Stimulated activated CD4-positive, alpha-beta T cell treated with anti-CD3 and anti-CD28 coated beads, TNF-alpha, amount 100 ng/mL, for 4 hours (primary cell): Measurements from ENCODE around the gene ZHX3.
A peak's percentile ranks its signal among the peaks of the same experiment; 100 is the strongest.

Source experiments
- DNase-seq, 3 experiments: peaks; one replicate each; pipeline ENCODE4 v3.0.0-alpha.2; 2020; ENCODE audit warnings: low read depth in 3 of 3

The ZHX3 gene

DNA sequence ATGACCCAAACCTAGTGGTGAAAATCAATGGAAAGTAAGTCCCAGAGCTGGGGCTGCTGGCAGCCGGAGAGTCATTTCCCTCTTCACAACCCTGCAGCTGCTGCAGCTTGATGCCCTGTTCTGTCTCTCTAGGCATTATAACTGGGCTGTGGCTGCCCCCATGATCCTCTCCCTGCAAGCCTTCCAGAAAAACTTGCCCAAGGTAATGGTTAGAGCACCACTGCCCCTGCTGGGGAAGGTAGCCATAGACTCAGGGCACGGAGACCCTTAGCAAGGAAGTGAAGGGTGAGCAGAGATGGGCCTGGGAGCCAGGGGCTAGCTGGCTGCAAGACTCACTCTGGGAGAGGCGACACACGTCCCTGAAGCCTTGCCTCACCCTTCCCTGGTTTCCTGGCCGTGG lies 35.1 kb upstream of the ZHX3 start:
- no peak for DNase-seq

DNA sequence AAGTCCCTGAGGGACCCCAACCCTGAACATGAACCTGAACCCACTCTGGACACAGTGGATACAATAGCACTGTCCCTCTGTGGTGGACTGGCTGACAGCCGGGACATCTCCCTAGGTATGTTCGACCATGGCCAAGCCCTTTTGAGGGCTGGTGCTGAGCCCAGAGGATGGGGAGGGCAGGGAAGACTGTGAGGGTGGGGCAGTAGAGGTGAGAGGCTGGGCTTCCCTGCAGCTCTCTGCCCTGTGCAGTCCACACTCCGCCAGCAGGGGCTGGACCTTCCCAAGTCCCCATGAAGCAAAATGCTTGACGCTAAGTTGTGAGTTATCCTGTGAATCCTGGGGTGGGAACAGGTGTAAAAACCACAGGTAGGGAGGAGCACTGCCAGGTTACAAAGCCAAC lies 34.6 kb upstream of the ZHX3 start:
- no peak for DNase-seq

- no peak for DNase-seq
Measured at GRCh38 chr20:41350408-41350962, 33.0 kb upstream of the ZHX3 start.

DNA sequence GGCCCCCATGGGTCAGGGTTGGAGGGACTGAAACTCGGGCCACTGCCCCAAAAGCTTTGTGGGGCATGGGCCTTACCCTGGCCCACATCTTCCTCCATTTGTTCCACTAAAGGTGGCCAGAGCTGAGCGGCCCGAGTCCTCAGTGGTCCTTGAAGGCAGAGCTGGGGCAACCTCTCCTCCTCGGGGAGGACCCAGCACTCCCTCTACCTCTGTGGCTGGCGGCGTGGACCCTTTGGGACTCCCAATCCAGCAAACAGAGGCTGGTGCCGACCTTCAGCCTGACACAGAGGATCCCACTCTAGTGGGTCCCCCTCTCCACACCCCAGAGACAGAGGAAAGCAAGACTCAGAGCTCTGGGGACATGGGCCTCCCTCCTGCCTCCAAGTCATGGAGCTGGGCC lies 32.4 kb upstream of the ZHX3 start:
- no peak for DNase-seq

- no peak for DNase-seq
Measured at GRCh38 chr20:41349266-41349665, 31.7 kb upstream of the ZHX3 start.

DNA sequence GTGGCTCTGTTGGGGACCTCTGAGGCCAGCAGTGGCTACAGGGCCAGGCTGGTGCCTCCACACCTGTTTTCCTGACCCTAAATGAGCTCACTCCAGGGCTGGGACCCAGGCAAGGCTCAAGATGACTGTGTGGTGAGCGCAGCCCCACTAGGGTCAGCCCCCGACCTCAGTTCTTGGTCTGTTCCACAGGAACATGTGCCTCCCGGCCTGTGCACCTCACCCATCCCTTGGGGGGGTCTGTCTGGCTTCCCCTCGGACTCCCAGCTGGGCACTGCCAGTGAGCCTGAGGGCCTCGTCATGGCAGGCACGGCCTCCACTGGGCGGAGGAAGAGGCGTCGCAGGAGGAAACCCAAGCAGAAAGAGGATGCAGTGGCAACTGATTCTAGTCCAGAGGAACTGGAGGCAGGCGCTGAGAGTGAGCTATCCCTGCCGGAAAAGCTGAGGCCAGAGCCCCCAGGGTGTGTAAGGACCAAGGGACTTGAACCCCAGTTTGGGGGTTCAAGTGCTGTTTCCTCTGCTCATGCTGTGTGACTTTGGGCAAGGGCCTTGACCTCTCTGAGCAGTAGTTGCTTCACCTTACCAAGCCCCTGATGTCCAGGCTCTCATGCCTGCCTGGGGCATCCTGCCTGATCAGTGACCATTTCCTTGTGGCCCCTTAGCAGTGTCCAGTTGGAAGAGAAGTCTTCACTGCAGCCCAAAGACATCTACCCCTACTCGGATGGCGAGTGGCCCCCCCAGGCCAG lies 31.1 kb upstream of the ZHX3 start:
- DNase-seq: no peak

GRCh38 chr20:41347523-41348429 lies 30.2 kb upstream of the ZHX3 start:
- no peak for DNase-seq

- no peak for DNase-seq
Measured at GRCh38 chr20:41345729-41346067, 28.2 kb upstream of the ZHX3 start.

DNA sequence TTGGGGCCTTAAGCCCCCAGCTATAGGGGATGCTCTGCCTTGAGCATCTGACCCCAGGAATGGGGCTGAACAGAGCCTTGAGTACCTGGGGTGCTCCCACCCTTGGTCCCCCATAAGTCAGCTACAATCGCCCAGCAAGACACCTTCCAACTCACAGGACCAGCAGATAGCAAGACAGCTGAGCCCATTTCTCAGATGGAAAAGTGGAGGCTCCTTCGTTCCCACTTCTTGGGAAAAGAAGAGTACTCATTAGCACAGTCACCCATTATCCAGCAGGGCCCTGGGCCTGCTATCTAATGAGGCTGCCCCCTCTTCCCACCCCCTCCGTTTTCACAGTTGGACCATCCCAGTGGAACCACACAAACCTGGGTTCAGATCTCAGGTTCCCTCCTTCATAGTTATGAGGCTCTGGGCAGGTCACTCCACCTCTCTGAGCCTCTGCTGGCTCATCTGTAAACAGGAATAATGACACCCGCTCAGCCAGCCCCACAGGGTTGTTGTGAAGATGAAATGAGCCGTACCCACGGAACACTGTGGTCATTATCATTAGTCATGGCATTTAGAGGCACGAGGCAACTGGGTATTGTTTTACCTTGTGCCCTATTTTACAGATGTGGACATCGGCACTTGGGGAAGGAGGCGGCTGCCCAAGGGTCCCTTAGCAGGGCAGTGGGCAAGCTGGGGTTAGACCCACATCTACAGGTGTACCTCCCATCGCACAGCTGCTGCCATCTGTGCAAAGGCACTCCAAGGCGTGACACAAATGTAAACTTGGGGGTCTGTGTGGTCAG lies 27.6 kb upstream of the ZHX3 start:
- no peak for DNase-seq

DNA sequence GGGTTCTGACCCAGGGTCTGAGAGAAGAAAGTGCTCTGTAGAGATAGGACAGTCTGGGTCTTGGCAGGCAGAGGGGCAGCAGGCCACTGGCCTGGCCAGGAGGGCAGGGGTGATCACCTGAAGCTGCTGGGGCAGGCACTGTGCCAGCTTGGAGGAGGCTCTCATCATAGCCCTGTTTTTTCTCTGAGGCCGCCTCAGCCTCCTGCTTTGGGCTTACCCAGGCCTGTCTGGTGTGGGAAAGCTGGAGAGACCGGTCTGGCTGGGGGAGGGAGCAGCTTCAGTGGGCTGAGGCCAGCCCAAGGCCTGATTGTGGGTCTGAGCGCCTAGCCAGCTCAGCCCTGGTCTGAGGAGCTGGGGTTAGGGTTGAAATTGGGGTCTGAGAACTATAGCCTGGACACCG lies 26.9 kb upstream of the ZHX3 start:
- no peak for DNase-seq

DNA sequence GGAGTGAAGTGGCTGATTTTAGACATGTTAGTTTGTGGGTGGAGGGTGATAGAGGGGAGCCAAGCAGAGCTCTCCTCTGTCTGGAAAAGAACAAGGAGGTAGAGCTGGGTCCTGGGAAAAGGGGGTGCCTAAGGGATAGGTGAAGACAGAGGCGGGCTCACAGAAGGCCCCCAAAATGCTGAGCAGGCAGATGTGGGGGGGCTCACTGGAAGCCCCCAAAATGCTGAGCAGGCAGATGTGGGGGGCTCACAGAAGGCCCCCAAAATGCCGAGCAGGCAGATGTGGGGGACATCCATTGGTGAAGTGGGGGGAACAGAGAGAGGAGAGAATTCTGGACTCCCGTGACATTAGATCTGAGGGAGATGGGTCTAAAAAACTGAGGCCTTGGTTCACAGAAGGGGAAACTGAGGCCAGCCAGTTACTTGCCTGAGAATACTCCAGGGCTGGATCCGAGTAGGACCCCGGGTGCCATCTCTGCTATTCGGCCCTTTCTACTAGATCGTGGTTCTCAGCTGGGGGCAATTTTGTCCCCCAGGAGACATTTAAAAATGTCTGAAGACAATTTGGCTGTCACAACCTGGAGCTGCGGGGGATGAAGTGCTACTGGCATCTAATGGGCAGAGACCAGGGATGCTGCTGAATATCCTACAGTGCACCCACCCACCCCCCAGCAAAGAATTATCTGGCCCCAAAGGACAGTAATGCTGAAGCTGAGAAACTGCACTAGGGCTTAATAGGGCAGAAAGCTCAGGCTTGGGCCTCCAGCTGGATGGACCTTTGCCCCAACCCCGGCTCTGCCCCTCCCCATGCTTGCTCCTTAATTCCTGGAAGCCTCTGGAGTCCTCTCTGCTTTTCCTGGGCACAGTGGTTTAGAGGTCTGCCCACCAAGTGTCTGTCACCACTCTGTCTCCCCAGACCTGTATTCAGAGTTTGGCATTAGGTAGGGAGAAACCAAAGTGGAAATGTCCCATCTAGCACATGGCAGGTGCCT lies 25.2 kb upstream of the ZHX3 start:
- no peak for DNase-seq

- DNase-seq: peak; percentile 24 to 31 (median 25)
Measured at GRCh38 chr20:41340327-41341055, 23.0 kb upstream of the ZHX3 start, which contains the start of gene LPIN3. TSS of gene LPIN3 (plus strand) at chr20:41340821. CDS start at chr20:41345804, 4,983 bp downstream.

GRCh38 chr20:41339957-41340326 lies 22.4 kb upstream of the ZHX3 start:
- peak; percentile 68 to 81 (median 75) for DNase-seq

GRCh38 chr20:41336711-41337492 lies 19.4 kb upstream of the ZHX3 start:
- no peak for DNase-seq

DNA sequence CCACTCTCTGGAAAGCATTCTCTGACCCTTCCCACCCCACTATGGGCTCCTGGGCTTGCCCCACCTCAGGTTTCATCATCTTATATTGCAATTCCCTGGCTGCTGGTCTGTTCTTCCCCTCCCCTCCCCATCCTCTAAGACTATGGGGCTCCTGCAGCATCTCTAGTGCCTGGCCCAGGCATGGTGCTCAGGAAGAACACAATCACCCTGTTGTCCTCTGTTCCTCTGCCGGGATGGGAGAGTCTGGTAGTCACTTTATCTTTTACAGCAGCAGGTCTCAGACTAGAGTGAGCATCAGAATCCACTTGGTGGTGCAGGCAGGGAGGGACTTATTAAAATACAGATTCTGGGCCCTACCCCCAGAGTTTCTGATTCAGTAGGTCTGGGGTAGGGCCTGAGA lies 18.1 kb upstream of the ZHX3 start:
- no peak for DNase-seq

GRCh38 chr20:41334443-41335421 lies 17.2 kb upstream of the ZHX3 start:
- no peak for DNase-seq

GRCh38 chr20:41334036-41334435 lies 16.5 kb upstream of the ZHX3 start:
- no peak for DNase-seq

DNA sequence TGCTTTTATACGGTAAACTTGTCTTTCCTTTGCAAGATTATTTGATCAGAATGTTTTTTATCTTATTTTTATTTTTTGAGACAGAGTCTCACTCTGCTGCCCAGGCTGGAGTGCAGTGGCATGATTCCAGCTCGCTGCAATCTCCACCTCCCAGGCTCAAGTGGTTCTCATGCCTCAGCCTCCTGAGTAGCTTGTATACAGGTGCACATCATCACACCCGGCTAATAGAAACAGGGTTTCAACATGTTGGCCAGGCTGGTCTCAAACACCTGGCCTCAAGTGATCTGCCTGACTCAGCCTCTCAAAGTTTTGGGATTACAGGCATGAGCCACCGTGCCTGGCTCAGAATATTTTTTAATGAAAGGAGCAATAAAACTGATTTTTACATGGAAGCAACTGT lies 14.2 kb upstream of the ZHX3 start:
- no peak for DNase-seq
